NCI-H1417 treated with DMSO at 0.1 percent for 48 hours (cell line): ENCODE data around the gene DMAC2L.
"Not testable (repeated sequence)": the region's sequence is repeated elsewhere in the genome, so short reads cannot be mapped to it uniquely, and the experiment has no call there.

ENCODE experiments used
- DNase-seq: peaks from one replicate; lab custom pipeline; 2025; lab: John Stamatoyannopoulos, UW

Gene DMAC2L

GRCh38 chr14:50311972-50312733 is at the start of gene DMAC2L, which contains the start of gene L2HGDH:
Gene DMAC2L (plus strand): TSS chr14:50312324. CDS start chr14:50321488, 9,164 bp downstream.
Gene L2HGDH (minus strand): TSS chr14:50312229. CDS start chr14:50312150, 79 bp downstream.
- DNase-seq: peak; percentile 88

GRCh38 chr14:50262865-50263264 is 49.3 kb upstream of the DMAC2L start:
- DNase-seq: no peak

DNA sequence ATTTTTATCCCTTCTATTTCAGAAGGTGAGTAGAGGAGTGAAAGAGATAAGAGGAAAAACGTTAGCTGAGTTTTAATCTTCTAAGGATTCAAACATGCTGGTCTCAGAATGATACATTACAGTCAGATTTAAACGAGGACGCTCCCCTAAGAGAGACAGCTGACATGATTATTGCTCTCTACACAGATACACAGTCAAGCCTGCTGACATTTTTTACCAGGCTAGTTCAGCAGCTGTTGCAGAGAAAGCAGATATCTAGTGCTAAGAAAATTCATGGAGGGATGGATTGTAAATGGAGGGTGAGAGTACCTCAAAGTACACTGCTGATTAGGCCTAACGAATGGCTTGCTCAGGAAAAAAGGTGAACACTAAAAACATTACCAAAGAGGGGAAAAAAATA is 48.8 kb upstream of the DMAC2L start:
- DNase-seq: no peak

- DNase-seq: no peak
Observed at GRCh38 chr14:50265029-50265428, 47.1 kb upstream of the DMAC2L start.

DNA sequence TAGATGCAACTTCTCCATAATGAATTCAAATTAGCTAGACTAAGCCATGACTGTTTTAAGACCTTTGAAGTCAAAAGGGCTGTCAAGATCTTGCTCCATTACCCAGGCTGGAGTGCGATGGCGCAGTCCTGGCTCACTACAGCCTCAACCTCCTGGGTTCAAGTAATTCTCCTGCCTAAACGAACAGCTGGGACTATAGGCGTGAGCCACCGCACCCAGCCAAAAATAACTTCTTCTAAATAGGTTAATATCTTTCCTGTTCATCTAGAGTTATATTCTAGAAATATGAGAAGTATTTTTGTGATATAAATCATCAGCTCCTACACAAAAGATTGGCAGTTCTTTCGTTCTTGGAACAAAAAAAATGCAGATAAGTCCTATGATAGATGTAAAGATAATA is 41.2 kb upstream of the DMAC2L start:
- DNase-seq: no peak

GRCh38 chr14:50272498-50272897 is 39.6 kb upstream of the DMAC2L start:
- no peak for DNase-seq

- DNase-seq: no peak
Observed at GRCh38 chr14:50285861-50286260, 26.3 kb upstream of the DMAC2L start.

GRCh38 chr14:50288146-50288545 is 24.0 kb upstream of the DMAC2L start:
- DNase-seq: no peak

- no peak for DNase-seq
Observed at GRCh38 chr14:50290306-50290705, 21.8 kb upstream of the DMAC2L start.

DNA sequence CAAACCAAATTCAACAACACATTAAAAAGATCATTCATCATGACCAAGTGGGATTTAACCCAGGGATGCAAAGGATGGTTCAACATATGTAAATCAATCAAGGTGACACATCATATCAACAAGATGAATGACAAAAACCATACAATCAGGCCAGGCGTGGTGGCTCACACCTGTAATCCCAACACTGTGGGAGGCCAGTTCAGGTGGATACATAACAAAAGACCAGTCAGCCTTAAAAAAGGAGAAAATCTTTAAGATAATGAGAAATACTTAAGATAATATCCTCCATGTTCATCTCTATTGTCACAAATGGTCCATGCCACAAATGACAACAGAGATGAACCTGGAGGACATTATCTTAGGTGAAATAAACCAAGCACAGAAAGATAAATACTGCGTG is 12.5 kb upstream of the DMAC2L start:
- no peak for DNase-seq

DNA sequence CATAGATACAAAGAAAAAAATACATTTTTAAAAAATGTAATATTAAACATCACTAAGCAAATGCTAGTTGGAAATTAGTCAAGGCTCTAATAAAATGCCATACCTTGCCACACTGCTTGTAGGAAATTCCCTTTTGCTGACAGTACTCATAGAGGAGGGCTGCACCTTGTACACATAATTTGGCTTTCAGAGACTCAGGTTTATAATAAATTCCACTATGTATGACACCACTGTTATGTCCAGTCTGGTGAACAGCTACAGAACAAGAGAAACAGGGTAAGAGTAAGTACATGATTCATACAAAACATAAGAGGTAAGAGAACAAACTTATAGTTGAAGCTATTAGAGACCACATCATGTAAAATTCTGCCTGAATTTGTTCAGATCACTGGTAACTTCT is 10.2 kb upstream of the DMAC2L start:
- no peak for DNase-seq

- DNase-seq: no peak
Observed at GRCh38 chr14:50303744-50304471, 8.2 kb upstream of the DMAC2L start.

- DNase-seq: no peak
Observed at GRCh38 chr14:50308363-50308915, 3.7 kb upstream of the DMAC2L start.

- DNase-seq: no peak
Observed at GRCh38 chr14:50310445-50310844, 1.7 kb upstream of the DMAC2L start.

DNA sequence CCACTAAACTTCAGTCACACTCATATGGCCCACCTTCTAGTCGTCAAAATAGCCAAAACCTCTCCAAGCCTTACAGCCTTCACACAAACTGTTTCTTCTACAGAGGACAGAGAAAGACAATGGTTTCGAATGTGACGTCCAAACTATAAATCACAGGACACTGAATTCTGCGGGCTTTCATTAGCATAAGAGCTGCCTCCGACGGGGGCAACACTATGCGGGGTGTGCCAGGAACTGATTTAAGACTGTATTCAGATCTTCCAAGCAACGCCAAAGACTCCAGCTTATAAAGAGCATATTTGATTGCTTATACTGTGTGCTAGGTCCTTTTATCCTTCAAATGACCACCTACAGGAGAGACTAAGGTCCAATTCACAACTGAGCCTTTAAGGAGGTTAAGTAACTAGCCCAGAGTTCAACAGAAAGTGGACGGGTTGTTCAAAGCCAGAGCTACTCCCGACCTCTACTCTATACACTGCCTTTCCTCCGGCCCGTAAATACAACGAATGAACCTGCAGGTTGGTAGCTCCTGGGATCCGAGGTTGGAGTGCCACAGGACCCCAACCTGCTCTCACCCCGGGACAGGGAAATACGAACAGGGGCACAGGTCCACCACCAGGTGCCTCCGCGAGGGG is 670 bp upstream of the DMAC2L start:
- no peak for DNase-seq

DNA sequence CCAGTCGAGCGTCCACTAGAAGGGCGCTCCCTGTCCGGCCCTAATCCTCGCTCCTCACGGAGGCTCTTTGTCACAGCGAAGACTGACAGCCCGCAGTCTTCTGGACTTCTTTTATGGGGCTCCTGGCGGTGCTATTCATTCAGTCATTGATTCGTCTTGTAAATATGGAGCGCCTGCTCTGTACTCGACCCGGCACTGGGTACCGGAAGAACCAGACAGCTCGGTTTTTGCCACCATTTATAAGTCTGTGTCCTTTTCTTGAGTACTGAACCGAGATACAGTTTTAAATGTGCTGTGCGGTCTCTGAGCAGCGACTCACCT is 570 bp downstream of the DMAC2L start:
- DNase-seq: no peak

DNA sequence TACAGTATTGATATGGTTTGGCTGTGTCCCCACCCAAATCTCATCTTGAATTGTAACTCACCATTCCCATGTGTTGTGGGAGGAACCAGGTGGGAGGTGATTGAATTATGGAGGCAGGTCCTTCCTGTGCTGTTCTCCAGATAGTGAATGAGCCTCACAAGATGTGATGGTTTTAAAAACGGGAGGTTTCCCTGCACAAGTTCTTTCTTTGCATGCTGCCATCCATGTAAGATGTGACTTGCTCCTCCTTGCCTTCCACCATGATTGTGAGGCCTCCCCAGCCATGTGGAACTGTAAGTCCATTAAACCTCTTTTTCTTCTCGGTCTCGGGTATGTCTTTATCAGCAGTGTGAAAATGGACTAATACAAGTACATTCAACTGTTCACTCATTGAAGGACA is 2.0 kb downstream of the DMAC2L start:
- DNase-seq: not testable (repeated sequence)

DNA sequence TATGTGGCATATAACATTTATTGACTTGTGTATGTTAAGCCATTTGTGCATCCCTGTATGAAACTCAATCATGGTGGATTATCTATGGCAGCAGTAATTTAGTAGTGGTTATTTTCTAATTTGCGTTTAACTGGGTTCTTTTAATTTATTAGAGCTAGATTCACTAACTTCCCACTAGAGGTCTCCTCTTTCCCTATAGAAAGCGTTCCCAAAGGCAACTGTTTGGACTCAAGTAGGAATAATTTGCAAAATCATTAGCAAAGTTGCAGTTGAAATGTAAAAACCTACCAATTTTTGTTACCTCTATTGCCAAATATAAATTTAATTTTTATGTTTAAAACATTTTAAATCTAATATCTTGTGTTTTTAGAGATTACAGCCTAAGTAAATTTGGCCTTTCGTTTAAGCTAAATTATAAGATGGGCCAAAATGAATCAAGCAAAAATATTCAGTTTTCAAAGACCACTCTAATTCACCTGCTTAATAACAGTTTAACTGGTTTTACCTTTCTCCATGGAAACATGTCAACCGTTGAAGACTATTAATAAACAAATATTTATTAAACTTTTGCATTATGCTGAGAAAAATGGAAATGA is 6.0 kb downstream of the DMAC2L start:
- no peak for DNase-seq

GRCh38 chr14:50319293-50319692 is 7.2 kb downstream of the DMAC2L start:
- DNase-seq: no peak

GRCh38 chr14:50319721-50320120 is 7.6 kb downstream of the DMAC2L start:
- DNase-seq: no peak

DNA sequence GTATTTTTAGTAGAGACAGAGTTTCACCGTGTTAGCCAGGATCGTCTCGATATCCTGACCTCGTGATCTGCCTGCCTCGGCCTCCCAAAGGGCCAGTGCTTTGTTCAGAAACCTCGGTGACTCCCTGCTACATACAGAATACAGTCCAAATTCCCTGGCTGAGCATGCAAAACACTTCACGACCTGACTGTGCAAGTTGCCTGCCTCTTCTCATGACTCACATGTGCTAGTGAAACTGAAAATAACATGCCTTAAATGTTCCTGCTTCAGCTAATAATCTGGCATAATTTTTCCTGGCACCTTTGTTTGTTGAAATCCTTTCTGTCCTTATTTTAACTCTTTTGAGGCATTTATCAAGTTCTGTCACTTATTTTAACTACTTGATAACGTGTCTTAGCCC is 8.2 kb downstream of the DMAC2L start:
- DNase-seq: no peak

GRCh38 chr14:50321009-50321660 is 9.0 kb downstream of the DMAC2L start:
- DNase-seq: no peak
